ENCODE results near the gene CHRNA5.
A peak's percentile ranks its signal among the peaks of the same experiment; 100 is the strongest.

CHRNA5 gene

GRCh38 chr15:78618064-78618463, 52.7 kb downstream of the CHRNA5 start:
- DNase-seq (ENCODE audit: low read depth, low spot score) = no peak
- no peak for TF ChIP-seq CTCF (IDR thresholded peaks at IDR 0.05; ENCODE audit: low read depth, low read length)
- H3K4me3 ChIP-seq (ENCODE audit: low read depth, low read length) = no peak overlapping the region
- in situ Hi-C loops (cut with HindIII; ENCODE audit: low sequenced_read_pairs) = no loop called here

- H3K4me3 ChIP-seq (ENCODE audit: low read depth, low read length) = no peak overlapping the region
- TF ChIP-seq CTCF (IDR thresholded peaks at IDR 0.05; ENCODE audit: low read depth, low read length) = peak; percentile 75
- DNase-seq (ENCODE audit: low read depth, low spot score) = peak; percentile 80
- in situ Hi-C loops (cut with HindIII; ENCODE audit: low sequenced_read_pairs) = no loop called here
Observed at GRCh38 chr15:78618490-78618934, 53.2 kb downstream of the CHRNA5 start.

DNA sequence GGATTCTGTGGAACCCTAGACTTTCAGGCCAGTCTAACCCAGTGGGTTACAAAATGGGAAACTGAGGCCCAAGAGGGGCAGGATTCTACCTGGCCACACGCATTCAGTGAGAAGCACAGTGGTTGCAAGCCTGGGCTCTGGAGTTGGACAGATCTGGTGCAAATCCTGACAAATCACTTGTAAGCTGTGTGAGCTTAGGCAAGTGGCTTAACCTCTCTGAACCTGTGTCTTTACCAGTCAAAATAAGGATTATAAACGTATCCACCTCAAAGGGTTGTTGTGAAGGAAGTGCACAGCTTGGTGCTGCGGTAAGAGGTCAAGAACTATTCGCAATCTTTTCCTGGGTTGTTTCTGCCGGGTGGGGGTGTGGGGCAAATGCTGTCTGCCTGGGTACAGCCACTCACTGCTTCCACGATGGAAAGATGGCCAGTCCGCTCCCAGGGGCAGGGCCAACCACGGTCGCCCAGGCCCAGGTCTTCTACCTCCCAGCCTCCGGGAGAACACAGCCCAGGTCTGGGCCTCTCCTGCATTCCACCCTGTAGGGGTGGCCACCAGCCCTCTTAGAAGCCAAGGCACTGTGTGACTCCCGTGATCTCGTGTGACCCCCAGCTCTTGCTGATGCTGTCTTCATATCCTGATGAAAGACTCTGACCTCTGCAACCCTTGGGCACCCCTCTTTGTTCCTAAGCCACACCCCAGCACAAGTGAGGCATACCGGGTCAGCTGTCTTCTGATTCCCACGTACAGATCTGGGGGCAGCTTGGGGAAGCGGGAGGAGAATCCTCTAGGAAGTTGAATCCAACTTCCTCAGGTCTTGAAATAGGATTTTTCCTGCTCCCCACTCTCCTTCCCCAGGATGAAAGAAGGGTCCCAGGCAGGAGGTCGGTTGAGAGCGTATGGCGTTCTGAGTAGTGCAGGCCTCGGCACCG, 54.0 kb downstream of the CHRNA5 start:
- in situ Hi-C loops (cut with HindIII; ENCODE audit: low sequenced_read_pairs) = no loop called here
- DNase-seq (ENCODE audit: low read depth, low spot score) = no peak
- H3K4me3 ChIP-seq (ENCODE audit: low read depth, low read length) = no peak overlapping the region
- no peak for TF ChIP-seq CTCF (IDR thresholded peaks at IDR 0.05; ENCODE audit: low read depth, low read length)

GRCh38 chr15:78620021-78620526, 54.8 kb downstream of the CHRNA5 start:
- peak; percentile 29 for TF ChIP-seq CTCF (IDR thresholded peaks at IDR 0.05; ENCODE audit: low read depth, low read length)
- in situ Hi-C loops (cut with HindIII; ENCODE audit: low sequenced_read_pairs) = no loop called here
- no peak for DNase-seq (ENCODE audit: low read depth, low spot score)
- H3K4me3 ChIP-seq (ENCODE audit: low read depth, low read length) = no peak overlapping the region

DNA sequence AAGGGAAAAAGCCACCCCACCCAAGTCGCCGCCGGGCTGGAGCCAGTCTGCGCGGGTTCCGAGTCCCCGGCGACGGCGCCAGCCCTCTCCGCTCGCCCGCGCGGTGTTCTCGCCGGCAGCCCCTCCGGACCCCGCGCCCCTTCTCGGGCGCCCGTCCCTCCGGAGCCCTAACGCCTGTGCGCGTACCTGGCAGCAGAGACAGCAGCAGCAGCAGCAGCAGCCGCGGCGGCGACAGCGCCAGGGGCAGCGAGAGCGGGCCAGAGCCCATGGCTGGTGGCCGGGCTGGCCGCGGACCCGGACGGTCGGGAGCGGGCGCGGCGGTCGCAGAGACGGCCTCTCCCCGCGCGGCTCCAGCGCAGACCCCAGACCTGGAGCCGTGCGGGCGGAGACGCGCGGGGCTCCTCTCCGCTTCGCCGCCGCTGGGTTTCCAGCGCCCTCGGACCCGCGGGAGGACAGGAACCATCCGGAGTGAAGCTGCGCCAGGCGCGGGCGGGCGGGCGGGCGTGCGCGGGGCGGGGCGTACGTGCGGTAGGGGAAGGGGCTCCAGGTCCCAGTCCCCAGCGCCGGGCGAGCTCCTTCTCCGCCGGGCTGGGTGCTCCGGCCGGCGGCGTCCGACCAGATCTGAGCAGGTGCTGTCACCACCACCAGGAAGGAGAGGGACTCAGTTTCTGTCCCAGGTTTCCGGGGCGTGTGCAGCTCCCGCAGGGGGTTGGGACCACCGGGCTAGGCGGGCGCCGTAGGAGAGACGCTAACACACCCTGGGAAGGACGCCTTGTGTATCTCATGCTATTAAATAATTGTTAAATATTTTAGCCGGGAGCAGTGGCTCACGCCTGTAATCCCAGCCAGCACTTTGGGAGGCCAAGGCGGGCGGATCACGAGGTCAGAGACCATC, 55.5 kb downstream of the CHRNA5 start, which contains the start of gene CHRNA3:
CHRNA3 (minus strand) TSS at position 470 of the 895 bp plus-strand sequence; CDS start at position 268, 202 bp downstream.
- H3K4me3 ChIP-seq (ENCODE audit: low read depth, low read length) = no peak within 1 kb of the TSS
- in situ Hi-C loops (cut with HindIII; ENCODE audit: low sequenced_read_pairs) = no loop called here
- TF ChIP-seq CTCF (IDR thresholded peaks at IDR 0.05; ENCODE audit: low read depth, low read length) = no peak
- no peak for DNase-seq (ENCODE audit: low read depth, low spot score)

- no peak for TF ChIP-seq CTCF (IDR thresholded peaks at IDR 0.05; ENCODE audit: low read depth, low read length)
- H3K4me3 ChIP-seq (ENCODE audit: low read depth, low read length) = no peak overlapping the region
- in situ Hi-C loops (cut with HindIII; ENCODE audit: low sequenced_read_pairs) = no loop called here
- no peak for DNase-seq (ENCODE audit: low read depth, low spot score)
Observed at GRCh38 chr15:78621810-78622402, 56.6 kb downstream of the CHRNA5 start.

All from astrocyte of the spinal cord (primary cell).